ENCODE results near the gene TXLNB.

The TXLNB gene

GRCh38 chr6:139265512-139266190 is 26.1 kb downstream of the TXLNB start:
- no peak overlapping the region for H3K27ac ChIP-seq
- H3K4me1 ChIP-seq: peaks cover 9 to 40% (median 17%) of the 10 kb centered on the region in 10 experiments
- no peak overlapping the region for H3K4me2 ChIP-seq
- H3K27me3 ChIP-seq: no peaks in the 10 kb centered on the region
- H3K9me3 ChIP-seq (replicated peaks in 1 of 11): no peaks in the 10 kb centered on the region
- no peaks in the 10 kb centered on the region for H4K20me1 ChIP-seq
- H3K9ac ChIP-seq: no peak overlapping the region
- peaks cover 0 to 19% (median 5%) of the 10 kb centered on the region in 11 experiments; a peak in 6 of 22 replicates for H3K36me3 ChIP-seq
- no peak overlapping the region for H3K4me3 ChIP-seq
- no peak for TF ChIP-seq Cebpa-rat (IDR thresholded peaks at IDR 0.05)

- Histone ChIP-seq H3K9me3 (replicated peaks in 1 of 11) (no peaks in the 10 kb centered on the region), H3K4me3 (no peak overlapping the region), H3K4me1 (peaks cover 12 to 25% (median 17%) of the 10 kb centered on the region in 10 experiments), H3K9ac (peak overlapping the region in 7 of 11 experiments; percentile 4 to 59 (median 37); a peak in 8 of 22 replicates), H3K36me3 (peaks cover 0 to 27% (median 19%) of the 10 kb centered on the region in 11 experiments; a peak in 12 of 22 replicates), H3K27me3 (no peaks in the 10 kb centered on the region), H3K27ac (peak overlapping the region in 4 of 11 experiments; percentile 24 to 39 (median 34); a peak in 4 of 22 replicates), H3K4me2 (peak overlapping the region; percentile 38 to 85 (median 71)), H4K20me1 (no peaks in the 10 kb centered on the region)
- no peak for TF ChIP-seq Cebpa-rat (IDR thresholded peaks at IDR 0.05)
Measured at GRCh38 chr6:139262519-139263300, 29.1 kb downstream of the TXLNB start.

- Histone ChIP-seq H3K4me3 (no peak overlapping the region), H3K9ac (no peak overlapping the region), H3K4me2 (peak overlapping the region in 9 of 11 experiments; percentile 23 to 87 (median 58); a peak in 13 of 22 replicates), H3K36me3 (peaks cover 0 to 31% (median 19%) of the 10 kb centered on the region in 11 experiments; a peak in 12 of 22 replicates), H3K9me3 (replicated peaks in 1 of 11) (no peaks in the 10 kb centered on the region; a peak in 1 of 22 replicates), H3K27ac (no peak overlapping the region), H3K27me3 (no peaks in the 10 kb centered on the region), H3K4me1 (peaks cover 18 to 40% (median 29%) of the 10 kb centered on the region in 10 experiments), H4K20me1 (no peaks in the 10 kb centered on the region)
- TF ChIP-seq Cebpa-rat (IDR thresholded peaks at IDR 0.05): no peak
Measured at GRCh38 chr6:139257821-139258398, 33.9 kb downstream of the TXLNB start.

GRCh38 chr6:139257291-139257690 is 34.5 kb downstream of the TXLNB start:
- Histone ChIP-seq H3K27ac (0 out of 22 replicates have a peak overlapping the region, but pooled peaks of 1 of the 11 experiments have one; percentile 38), H3K36me3 (peaks cover 0 to 31% (median 19%) of the 10 kb centered on the region in 11 experiments; a peak in 12 of 22 replicates), H3K4me3 (no peak overlapping the region), H3K4me2 (peak overlapping the region; percentile 2 to 87 (median 55); a peak in 18 of 22 replicates), H3K27me3 (no peaks in the 10 kb centered on the region), H3K9ac (no peak overlapping the region), H3K4me1 (peaks cover 13 to 34% (median 23%) of the 10 kb centered on the region in 10 experiments), H4K20me1 (no peaks in the 10 kb centered on the region), H3K9me3 (replicated peaks in 1 of 11) (no peaks in the 10 kb centered on the region; a peak in 1 of 22 replicates)
- no peak for TF ChIP-seq Cebpa-rat (IDR thresholded peaks at IDR 0.05)

- Histone ChIP-seq H3K9ac (no peak overlapping the region), H3K4me2 (peak overlapping the region in 6 of 11 experiments; percentile 41 to 87 (median 60); a peak in 11 of 22 replicates), H4K20me1 (no peaks in the 10 kb centered on the region), H3K27ac (no peak overlapping the region), H3K9me3 (replicated peaks in 1 of 11) (no peaks in the 10 kb centered on the region; a peak in 1 of 22 replicates), H3K4me3 (no peak overlapping the region), H3K4me1 (peaks cover 16 to 36% (median 22%) of the 10 kb centered on the region in 10 experiments), H3K36me3 (peaks cover 0 to 28% (median 18%) of the 10 kb centered on the region in 11 experiments; a peak in 12 of 22 replicates), H3K27me3 (no peaks in the 10 kb centered on the region)
- no peak for TF ChIP-seq Cebpa-rat (IDR thresholded peaks at IDR 0.05)
Measured at GRCh38 chr6:139256087-139256486, 35.7 kb downstream of the TXLNB start.

GRCh38 chr6:139254196-139254595 is 37.6 kb downstream of the TXLNB start:
- Histone ChIP-seq H3K9ac (no peak overlapping the region), H3K27ac (no peak overlapping the region), H3K4me2 (no peak overlapping the region), H3K9me3 (replicated peaks in 1 of 11) (no peaks in the 10 kb centered on the region; a peak in 1 of 22 replicates), H4K20me1 (no peaks in the 10 kb centered on the region), H3K4me1 (peaks cover 16 to 42% (median 27%) of the 10 kb centered on the region in 10 experiments), H3K27me3 (no peaks in the 10 kb centered on the region), H3K4me3 (no peak overlapping the region), H3K36me3 (peaks cover 0 to 11% (median 3%) of the 10 kb centered on the region in 11 experiments; a peak in 7 of 22 replicates)
- no peak for TF ChIP-seq Cebpa-rat (IDR thresholded peaks at IDR 0.05)

- H3K27me3 ChIP-seq: no peaks in the 10 kb centered on the region
- no peak overlapping the region for H3K4me2 ChIP-seq
- H3K36me3 ChIP-seq: peaks cover 0 to 11% (median 0%) of the 10 kb centered on the region in 11 experiments; a peak in 3 of 22 replicates
- no peak for TF ChIP-seq Cebpa-rat (IDR thresholded peaks at IDR 0.05)
- H3K9ac ChIP-seq: no peak overlapping the region
- H3K27ac ChIP-seq: no peak overlapping the region
- no peaks in the 10 kb centered on the region for H4K20me1 ChIP-seq
- H3K4me3 ChIP-seq: no peak overlapping the region
- H3K9me3 ChIP-seq (replicated peaks in 1 of 11): peaks cover 0 to 1% (median 0%) of the 10 kb centered on the region in 11 experiments; a peak in 2 of 22 replicates
- peaks cover 16 to 46% (median 27%) of the 10 kb centered on the region in 10 experiments for H3K4me1 ChIP-seq
Measured at GRCh38 chr6:139253656-139254055, 38.1 kb downstream of the TXLNB start.

- peaks cover 6 to 45% (median 13%) of the 10 kb centered on the region in 10 experiments; a peak in 19 of 20 replicates for H3K4me1 ChIP-seq
- no peaks in the 10 kb centered on the region for H4K20me1 ChIP-seq
- H3K27me3 ChIP-seq: no peaks in the 10 kb centered on the region
- no peak overlapping the region for H3K27ac ChIP-seq
- H3K9ac ChIP-seq: no peak overlapping the region
- no peak for TF ChIP-seq Cebpa-rat (IDR thresholded peaks at IDR 0.05)
- peaks cover 0 to 9% (median 0%) of the 10 kb centered on the region in 11 experiments; a peak in 3 of 22 replicates for H3K9me3 ChIP-seq (replicated peaks in 1 of 11)
- peak overlapping the region in 3 of 11 experiments; percentile 57 to 71 (median 58); a peak in 6 of 22 replicates for H3K4me2 ChIP-seq
- no peak overlapping the region for H3K4me3 ChIP-seq
- H3K36me3 ChIP-seq: peaks cover 0 to 11% (median 0%) of the 10 kb centered on the region in 11 experiments; a peak in 4 of 22 replicates
Measured at GRCh38 chr6:139251691-139252390, 40.0 kb downstream of the TXLNB start.
